Measurements from ENCODE around the gene ADAMTS6. TPM values are rescaled to one million over a fixed set of nuclear protein-coding genes. Genes with fewer than 3 reads are reported as not detected.

Gene ADAMTS6
- polyA plus RNA-seq, 2 of the 4 experiments (the other 2 are of a cell fraction) = 0.22 to 0.66 TPM

- no peak for TF ChIP-seq FOXS1 (CRISPR knock-in tag; IDR thresholded peaks at IDR 0.05)
These were observed 309.1 kb downstream of the ADAMTS6 start (continued) for GRCh38 chr5:65172486-65173129.

GRCh38 chr5:65171645-65172044 is 310.1 kb downstream of the ADAMTS6 start:
- 70% methylated on average over 4 of the region's 4 CpGs for WGBS (ENCODE audit: missing lambda C conversion rate)
- no peak for ATAC-seq
- no peaks in the 10 kb centered on the region for H3K4me1 ChIP-seq
- no peak overlapping the region for H3K4me3 ChIP-seq
- POLR2A ChIA-PET = no interaction called here
- no peak for FAIRE-seq
- CTCF ChIA-PET = no interaction called here
- DNase-seq (ENCODE audit: low read depth in 1 of 2, low spot score in 1 of 2) = no peak
- TF ChIP-seq MAX (IDR thresholded peaks at IDR 0.05) (no peak), ESRRA (IDR thresholded peaks at IDR 0.05; ENCODE audit: borderline replicate concordance, low read length) (no peak), CHD4 (IDR thresholded peaks at IDR 0.05; ENCODE audit: borderline replicate concordance) (no peak), PBX3 (IDR thresholded peaks at IDR 0.05) (no peak), HEYL (CRISPR knock-in tag; IDR thresholded peaks at IDR 0.05) (no peak), EP300 (IDR thresholded peaks at IDR 0.05) (no peak), ZNF302 (CRISPR knock-in tag; IDR thresholded peaks at IDR 0.05) (no peak), JUNB (IDR thresholded peaks at IDR 0.05) (no peak), SREBF2 (IDR thresholded peaks at IDR 0.05) (no peak), HOXB5 (CRISPR knock-in tag; IDR thresholded peaks at IDR 0.05) (no peak), ZFP36 (IDR thresholded peaks at IDR 0.05; ENCODE audit: borderline replicate concordance, partially characterized antibody) (no peak), BCL3 (IDR thresholded peaks at IDR 0.05) (no peak), ZC3H11A (IDR thresholded peaks at IDR 0.05) (no peak)
- no peak overlapping the region for H3K4me2 ChIP-seq
- H3K9me3 ChIP-seq = no peaks in the 10 kb centered on the region
- no peak overlapping the region for H3K27ac ChIP-seq

- ATAC-seq (no peak), FAIRE-seq (no peak), DNase-seq (ENCODE audit: low read depth in 1 of 2, low spot score in 1 of 2) (no peak)
- Histone ChIP-seq H3K4me1 (peaks cover 8% of the 10 kb centered on the region; the same call in 1 of the 3 replicates), H3K4me3 (no peak overlapping the region), H3K4me2 (no peak overlapping the region), H3K9me3 (no peaks in the 10 kb centered on the region), H3K27ac (no peak overlapping the region)
- POLR2A ChIA-PET = no interaction called here
- TF ChIP-seq ZSCAN20 (CRISPR knock-in tag; IDR thresholded peaks at IDR 0.05) (no peak), CBX8 (IDR thresholded peaks at IDR 0.05) (no peak), NFE2L2 (conservative IDR thresholded peaks at IDR 0.05; ENCODE audit: low read length) (no peak), HES2 (IDR thresholded peaks at IDR 0.05) (no peak), MAZ (IDR thresholded peaks at IDR 0.05; ENCODE audit: borderline replicate concordance, low read depth, low read length) (no peak), HDAC2 (IDR thresholded peaks at IDR 0.05) (no peak), JUNB (IDR thresholded peaks at IDR 0.05) (no peak), NR3C1 (IDR thresholded peaks at IDR 0.05) (no peak), POLR2AphosphoS2 (conservative IDR thresholded peaks at IDR 0.05; ENCODE audit: low read length) (no peak)
- CTCF ChIA-PET = no interaction called here
- WGBS (ENCODE audit: missing lambda C conversion rate) = 62% methylated on average over 10 of the region's 10 CpGs
These were observed 318.0 kb downstream of the ADAMTS6 start for GRCh38 chr5:65163698-65164097.

- FAIRE-seq (no peak), DNase-seq (ENCODE audit: low read depth in 1 of 2, low spot score in 1 of 2) (no peak), ATAC-seq (no peak)
- TF ChIP-seq JUNB (IDR thresholded peaks at IDR 0.05) (no peak), POLR2A (IDR thresholded peaks at IDR 0.05; ENCODE audit: low read length) (no peak), RFX5 (IDR thresholded peaks at IDR 0.05) (no peak), BCL3 (IDR thresholded peaks at IDR 0.05) (no peak), FOSL2 (IDR thresholded peaks at IDR 0.05) (no peak), FOSL2 (CRISPR knock-in tag; IDR thresholded peaks at IDR 0.05) (peak; percentile 43; the same call in 1 of the 2 replicates)
- Histone ChIP-seq H3K27ac (no peak overlapping the region), H3K4me2 (peak overlapping the region; percentile 8; the same call in 2 of the 3 replicates), H3K9me3 (no peaks in the 10 kb centered on the region), H3K4me3 (no peak overlapping the region), H3K4me1 (peaks cover 8% of the 10 kb centered on the region; the same call in 1 of the 3 replicates)
- ChIA-PET POLR2A (no interaction called here), CTCF (no interaction called here)
- 6% methylated on average over 1 of the region's 1 CpG for WGBS (ENCODE audit: missing lambda C conversion rate)
These were observed 320.1 kb downstream of the ADAMTS6 start for GRCh38 chr5:65161655-65162054.
